Measurements from ENCODE around the gene SEC22C. TPM values are rescaled to one million over a fixed set of nuclear protein-coding genes. Genes with fewer than 3 reads are reported as not detected.

SEC22C gene
- polyA plus RNA-seq, 1 of the 3 experiments (the other 2 are of a cell fraction): 28.5 TPM

DNA sequence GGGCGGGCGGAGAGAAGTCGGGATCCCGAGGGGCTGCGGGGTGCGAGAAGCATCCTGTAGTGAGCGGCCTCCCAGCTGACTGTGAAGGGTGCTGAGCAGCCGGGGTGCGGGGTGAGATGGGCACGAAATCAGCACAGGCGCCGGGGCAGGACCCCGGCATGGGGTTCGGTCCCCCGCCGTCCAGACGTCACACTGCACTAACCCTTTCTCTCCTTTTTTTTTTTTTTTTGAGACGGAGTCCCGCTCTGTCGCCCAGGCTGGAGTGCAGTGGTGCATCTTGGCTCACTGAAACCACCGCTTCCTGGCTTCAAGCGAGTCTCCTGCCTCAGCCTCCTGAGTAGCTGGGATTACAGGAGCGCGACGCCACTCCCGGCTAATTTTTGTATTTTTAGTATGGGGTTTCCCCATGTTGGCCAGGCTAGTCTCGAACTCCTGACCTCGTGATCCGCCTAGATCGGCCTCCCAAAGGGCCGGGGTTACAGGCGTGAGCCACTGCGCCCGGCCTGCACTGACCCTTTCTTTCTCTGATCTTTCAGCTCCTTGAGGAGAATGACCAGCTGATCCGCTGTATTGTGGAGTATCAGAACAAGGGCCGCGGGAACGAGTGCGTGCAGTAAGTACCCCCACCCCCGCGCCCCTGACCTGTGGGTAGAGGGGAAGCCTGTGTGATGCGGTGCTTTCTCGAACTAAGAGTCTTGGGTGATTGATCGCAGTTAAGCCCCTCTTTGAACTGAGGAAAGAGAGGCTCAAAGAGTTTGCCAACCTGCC lies 9.4 kb upstream of the SEC22C start:
- Histone ChIP-seq H3K4me3 (ENCODE audit: low read depth in 2 of 2, low read length in 1 of 2) (peak overlapping the region; percentile 50 to 79), H3K36me3 (replicated peaks in 1 of 2; ENCODE audit: control insufficient read depth in 1 of 2, insufficient read depth in 2 of 2, low read length in 1 of 2) (peaks cover 24 to 28% of the 10 kb centered on the region in 2 experiments), H3K9me2 (no peaks in the 10 kb centered on the region), H2AFZ (ENCODE audit: low read depth) (no peak overlapping the region; the same call in 1 of the 2 replicates), H3K9ac (peak overlapping the region; percentile 74), H4K20me1 (ENCODE audit: insufficient read depth) (no peaks in the 10 kb centered on the region), H3K9me3 (no peaks in the 10 kb centered on the region), H3K4me1 (ENCODE audit: control insufficient read depth in 1 of 2, insufficient read depth in 2 of 2, low read depth in 1 of 2, low read length in 1 of 2) (peaks cover 0 to 11% of the 10 kb centered on the region in 2 experiments; a peak in 1 of 4 replicates), H3K79me2 (ENCODE audit: insufficient read depth) (peaks cover 34% of the 10 kb centered on the region), H3K27me3 (ENCODE audit: insufficient read depth) (no peaks in the 10 kb centered on the region), H3F3A (replicated peaks; ENCODE audit: insufficient read depth) (peaks cover 8% of the 10 kb centered on the region), H3K4me2 (peak overlapping the region; percentile 91), H3K27ac (ENCODE audit: low read depth in 2 of 2, low read length in 1 of 2) (peak overlapping the region in 1 of 2 experiments; percentile 24; a peak in 2 of 4 replicates)
- no peak for DNase-seq
- 11% methylated on average over 31 of the region's 44 CpGs for WGBS (ENCODE audit: low lambda C conversion rate)
- ChIA-PET POLR2A (interaction anchor here (0.6 to 2.4 kb wide), 5 partner anchors 9 to 70 kb away, joined by 3 to 16 read pairs (median 4); partner anchors contain the start of gene NKTR), CTCF (interaction anchor here (0.9 to 1.5 kb wide), 3 partner anchors 10 to 153 kb away, joined by 3 to 5 read pairs (median 4); partner anchors contain the start of gene SEC22C)
- TF ChIP-seq GABPA (IDR thresholded peaks at IDR 0.05; ENCODE audit: low read depth): no peak
- no peak for TF ChIP-seq FOXJ3 (CRISPR knock-in tag; IDR thresholded peaks at IDR 0.05)
- no peak for TF ChIP-seq EP300 (IDR thresholded peaks at IDR 0.05; ENCODE audit: borderline replicate concordance in 1 of 2, low read depth in 1 of 2, low read length in 1 of 2)
- no peak for TF ChIP-seq RXRA (IDR thresholded peaks at IDR 0.05; ENCODE audit: borderline replicate concordance, low read depth)
- no peak for TF ChIP-seq FOXM1 (IDR thresholded peaks at IDR 0.05; ENCODE audit: low read depth)
- TF ChIP-seq, protein P1, sequence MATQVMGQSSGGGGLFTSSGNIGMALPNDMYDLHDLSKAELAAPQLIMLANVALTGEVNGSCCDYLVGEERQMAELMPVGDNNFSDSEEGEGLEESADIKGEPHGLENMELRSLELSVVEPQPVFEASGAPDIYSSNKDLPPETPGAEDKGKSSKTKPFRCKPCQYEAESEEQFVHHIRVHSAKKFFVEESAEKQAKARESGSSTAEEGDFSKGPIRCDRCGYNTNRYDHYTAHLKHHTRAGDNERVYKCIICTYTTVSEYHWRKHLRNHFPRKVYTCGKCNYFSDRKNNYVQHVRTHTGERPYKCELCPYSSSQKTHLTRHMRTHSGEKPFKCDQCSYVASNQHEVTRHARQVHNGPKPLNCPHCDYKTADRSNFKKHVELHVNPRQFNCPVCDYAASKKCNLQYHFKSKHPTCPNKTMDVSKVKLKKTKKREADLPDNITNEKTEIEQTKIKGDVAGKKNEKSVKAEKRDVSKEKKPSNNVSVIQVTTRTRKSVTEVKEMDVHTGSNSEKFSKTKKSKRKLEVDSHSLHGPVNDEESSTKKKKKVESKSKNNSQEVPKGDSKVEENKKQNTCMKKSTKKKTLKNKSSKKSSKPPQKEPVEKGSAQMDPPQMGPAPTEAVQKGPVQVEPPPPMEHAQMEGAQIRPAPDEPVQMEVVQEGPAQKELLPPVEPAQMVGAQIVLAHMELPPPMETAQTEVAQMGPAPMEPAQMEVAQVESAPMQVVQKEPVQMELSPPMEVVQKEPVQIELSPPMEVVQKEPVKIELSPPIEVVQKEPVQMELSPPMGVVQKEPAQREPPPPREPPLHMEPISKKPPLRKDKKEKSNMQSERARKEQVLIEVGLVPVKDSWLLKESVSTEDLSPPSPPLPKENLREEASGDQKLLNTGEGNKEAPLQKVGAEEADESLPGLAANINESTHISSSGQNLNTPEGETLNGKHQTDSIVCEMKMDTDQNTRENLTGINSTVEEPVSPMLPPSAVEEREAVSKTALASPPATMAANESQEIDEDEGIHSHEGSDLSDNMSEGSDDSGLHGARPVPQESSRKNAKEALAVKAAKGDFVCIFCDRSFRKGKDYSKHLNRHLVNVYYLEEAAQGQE (IDR thresholded peaks at IDR 0.05; ENCODE audit: low read depth, low read length): no peak
- TF ChIP-seq, protein P2, sequence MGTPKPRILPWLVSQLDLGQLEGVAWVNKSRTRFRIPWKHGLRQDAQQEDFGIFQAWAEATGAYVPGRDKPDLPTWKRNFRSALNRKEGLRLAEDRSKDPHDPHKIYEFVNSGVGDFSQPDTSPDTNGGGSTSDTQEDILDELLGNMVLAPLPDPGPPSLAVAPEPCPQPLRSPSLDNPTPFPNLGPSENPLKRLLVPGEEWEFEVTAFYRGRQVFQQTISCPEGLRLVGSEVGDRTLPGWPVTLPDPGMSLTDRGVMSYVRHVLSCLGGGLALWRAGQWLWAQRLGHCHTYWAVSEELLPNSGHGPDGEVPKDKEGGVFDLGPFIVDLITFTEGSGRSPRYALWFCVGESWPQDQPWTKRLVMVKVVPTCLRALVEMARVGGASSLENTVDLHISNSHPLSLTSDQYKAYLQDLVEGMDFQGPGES (IDR thresholded peaks at IDR 0.05; ENCODE audit: low read depth, low read length): no peak
- TF ChIP-seq TEAD4 (IDR thresholded peaks at IDR 0.05; ENCODE audit: borderline replicate concordance, insufficient read depth): no peak
- no peak for TF ChIP-seq SMC3 (IDR thresholded peaks at IDR 0.05; ENCODE audit: low read depth, low read length)
- TF ChIP-seq RFX5 (IDR thresholded peaks at IDR 0.05; ENCODE audit: low read length): no peak

All from SK-N-SH (cell line).